GM12872 (cell line): ENCODE results near the gene SLC44A5.
A peak's percentile ranks its signal among the peaks of the same experiment; 100 is the strongest.

Experiments used
- CTCF ChIP-seq: IDR thresholded peaks from 3 replicates; pipeline ENCODE4 v1.5.1; 2011; ENCODE audit warnings: low read depth, mild to moderate bottlenecking, low read length, moderate library complexity; ENCODE audit not compliant: insufficient read depth

The SLC44A5 gene

GRCh38 chr1:75611014-75611413 lies at the start of gene SLC44A5:
Gene SLC44A5, minus strand, starts transcription at chr1:75611114. Its CDS starts 69,667 bp downstream, at chr1:75541447.
- TF ChIP-seq CTCF = no peak

- TF ChIP-seq CTCF = no peak
Observed at GRCh38 chr1:75655931-75656330, 45.0 kb upstream of the SLC44A5 start.

- TF ChIP-seq CTCF = no peak
Observed at GRCh38 chr1:75643460-75643859, 32.5 kb upstream of the SLC44A5 start.

- TF ChIP-seq CTCF = no peak
Observed at GRCh38 chr1:75641325-75641724, 30.4 kb upstream of the SLC44A5 start.

- no peak for TF ChIP-seq CTCF
Observed at GRCh38 chr1:75640137-75640536, 29.2 kb upstream of the SLC44A5 start.

GRCh38 chr1:75632350-75632949 lies 21.5 kb upstream of the SLC44A5 start:
- TF ChIP-seq CTCF = peak; percentile 72

- no peak for TF ChIP-seq CTCF
Observed at GRCh38 chr1:75630998-75631397, 20.1 kb upstream of the SLC44A5 start.

- TF ChIP-seq CTCF = no peak
Observed at GRCh38 chr1:75630004-75630594, 19.2 kb upstream of the SLC44A5 start.
